HepG2 (cell line): ENCODE results near the gene RNASE13. TPM values are rescaled to one million over a fixed set of nuclear protein-coding genes. Genes with fewer than 3 reads are reported as not detected.

Source experiments
- ATRX ChIP-seq: sonication (generic); formaldehyde crosslinking; IDR thresholded peaks from 2 replicates; pipeline ENCODE4 v1.4.0; 2020; ENCODE audit warnings: missing genetic modification reagents, borderline replicate concordance
- CBX2 ChIP-seq, 2 experiments: fragments of 200-600 bp in 1 of 2; sonication (generic); formaldehyde crosslinking in 1 of 2; IDR thresholded peaks; 2 replicates each; pipeline versions ENCODE4 v1.7.0 to v1.8.1; 2018 to 2022; ENCODE audit warnings: low read depth in 2 of 2, low read length in 1 of 2, mild to moderate bottlenecking in 1 of 2, missing genetic modification reagents in 1 of 2
- FOSL1 ChIP-seq: sonication (generic); formaldehyde crosslinking; IDR thresholded peaks from 2 replicates; pipeline ENCODE4 v1.9.0; 2021; ENCODE audit warnings: missing genetic modification reagents, borderline replicate concordance
- FOXK2 ChIP-seq: fragments of 450-650 bp; IDR thresholded peaks from 2 replicates; pipeline ENCODE4 v1.6.1; 2016
- GRHL1 ChIP-seq: sonication (generic); formaldehyde crosslinking; conservative IDR thresholded peaks from 2 replicates; pipeline ENCODE4 v1.8.0; 2022; ENCODE audit warnings: missing genetic modification reagents
- HBP1 ChIP-seq: IDR thresholded peaks from 2 replicates; pipeline ENCODE4 v1.6.1; 2016; ENCODE audit warnings: low read depth, control low read depth
- HES4 ChIP-seq: sonication (generic); formaldehyde crosslinking; IDR thresholded peaks from 2 replicates; pipeline ENCODE4 v1.9.0; 2021; ENCODE audit warnings: mild to moderate bottlenecking, missing genetic modification reagents, borderline replicate concordance
- MTA3 ChIP-seq: sonication (generic); formaldehyde crosslinking; IDR thresholded peaks from 2 replicates; pipeline ENCODE4 v1.4.0; 2020; ENCODE audit warnings: missing genetic modification reagents
- NPAS2 ChIP-seq: sonication (generic); formaldehyde crosslinking; IDR thresholded peaks from 2 replicates; pipeline ENCODE4 v1.8.0; 2022; ENCODE audit warnings: mild to moderate bottlenecking, missing genetic modification reagents, borderline replicate concordance
- PAWR ChIP-seq: sonication (generic); formaldehyde crosslinking; IDR thresholded peaks from 2 replicates; pipeline ENCODE4 v1.4.0; 2020; ENCODE audit warnings: missing genetic modification reagents, mild to moderate bottlenecking, borderline replicate concordance
- RORA ChIP-seq: sonication (generic); formaldehyde crosslinking; IDR thresholded peaks from 2 replicates; pipeline ENCODE4 v1.5.0; 2020; ENCODE audit warnings: mild to moderate bottlenecking, missing genetic modification reagents, moderate library complexity
- SP140L ChIP-seq: sonication (generic); formaldehyde crosslinking; IDR thresholded peaks from 2 replicates; pipeline ENCODE4 v1.4.0; 2020; ENCODE audit warnings: missing genetic modification reagents, borderline replicate concordance
- SP2 ChIP-seq: sonication (generic); formaldehyde crosslinking; IDR thresholded peaks from 2 replicates; pipeline ENCODE4 v1.5.1; 2020; ENCODE audit warnings: mild to moderate bottlenecking, missing genetic modification reagents
- TFE3 ChIP-seq: IDR thresholded peaks from 2 replicates; pipeline ENCODE4 v1.6.1; 2016
- THAP11 ChIP-seq: IDR thresholded peaks from 2 replicates; pipeline ENCODE4 v1.6.1; 2016; ENCODE audit warnings: missing biosample characterization, missing genetic modification reagents
- TSC22D2 ChIP-seq: sonication (generic); formaldehyde crosslinking; IDR thresholded peaks from 2 replicates; pipeline ENCODE4 v1.5.1; 2020; ENCODE audit warnings: missing genetic modification reagents, mild to moderate bottlenecking, borderline replicate concordance
- ZBTB2 ChIP-seq: sonication (generic); formaldehyde crosslinking; IDR thresholded peaks from 2 replicates; pipeline ENCODE4 v1.8.0; 2022; ENCODE audit warnings: low read depth, missing genetic modification reagents
- ZBTB38 ChIP-seq: sonication (generic); formaldehyde crosslinking; IDR thresholded peaks from 2 replicates; pipeline ENCODE4 v1.5.1; 2020; ENCODE audit warnings: mild to moderate bottlenecking, missing genetic modification reagents
- ZNF224 ChIP-seq: sonication (generic); formaldehyde crosslinking; IDR thresholded peaks from 2 replicates; pipeline ENCODE4 v1.5.0; 2020; ENCODE audit warnings: mild to moderate bottlenecking, missing genetic modification reagents
- ZNF235 ChIP-seq: sonication (generic); formaldehyde crosslinking; IDR thresholded peaks from 2 replicates; pipeline ENCODE4 v1.8.1; 2023; ENCODE audit warnings: mild to moderate bottlenecking, missing genetic modification reagents, borderline replicate concordance
- ZNF510 ChIP-seq: sonication (generic); formaldehyde crosslinking; IDR thresholded peaks from 2 replicates; pipeline ENCODE4 v1.4.0; 2020; ENCODE audit warnings: low read depth, mild to moderate bottlenecking, missing genetic modification reagents
- ZNF547 ChIP-seq: sonication (generic); formaldehyde crosslinking; IDR thresholded peaks from 2 replicates; pipeline ENCODE4 v1.5.1; 2020; ENCODE audit warnings: mild to moderate bottlenecking, missing genetic modification reagents
- polyA plus RNA-seq, 8 experiments: library from polyadenylated mRNA; depleted of rRNA in 3 of 8; stranded (reverse) in 7 of 8; unstranded in 1 of 8; fragments of >200 nt; fragmentation: Illumina TruSeq in 4 of 8; extraction: Trizol in 4 of 8; gene quantifications; 2 replicates each; pipeline versions ENCODE4 v1.2.1 to v1.2.3, GENCODE V29; 2011 to 2016; ENCODE audit warnings: low read depth in 4 of 8, missing spikeins in 1 of 8, mixed read lengths in 1 of 8; ENCODE audit not compliant: insufficient read depth in 1 of 8
- total RNA-seq, 5 experiments: library from RNA; depleted of rRNA; stranded (reverse); fragments of >200 nt; fragmentation: Illumina TruSeq; extraction: Trizol; gene quantifications; 2 replicates each; pipeline ENCODE4 v1.2.3, GENCODE V29; 2016; ENCODE audit warnings: low read depth in 1 of 5

RNASE13 gene
- total and polyA plus RNA-seq, 2 of the 13 experiments (the other 11 are each of a cell fraction or from before 2014, with no cell fraction given), result 1.0 TPM; not detected in 1

DNA sequence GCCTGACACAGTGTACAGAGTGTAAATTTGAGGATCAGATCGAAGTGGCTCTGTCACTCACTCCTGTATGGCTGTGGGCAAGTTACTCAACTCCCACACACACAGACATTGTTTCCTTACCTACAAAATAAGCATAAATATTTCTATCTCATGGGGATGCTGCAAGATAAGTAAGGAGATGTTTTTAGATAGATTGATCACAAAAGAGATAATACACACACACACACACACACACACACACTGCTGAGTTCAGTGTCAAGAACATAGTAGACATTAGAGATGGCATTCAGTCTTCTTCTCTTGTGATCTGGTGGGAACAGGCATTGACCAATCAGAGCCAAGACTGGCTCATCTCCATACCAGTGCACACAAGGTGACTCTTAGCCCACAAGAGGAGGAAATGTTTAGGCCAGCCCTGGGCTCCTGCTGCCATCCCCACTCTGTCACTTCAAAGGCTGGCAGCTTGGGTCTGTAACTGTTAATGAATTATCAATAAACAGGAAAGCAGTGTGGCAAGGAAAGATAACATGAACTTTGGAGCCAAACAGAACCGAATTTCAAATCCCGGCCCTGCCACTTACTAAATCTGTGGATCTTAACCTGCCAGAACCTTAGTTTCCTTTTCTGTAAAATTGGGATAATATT is 19.6 kb upstream of the RNASE13 start (continued):
- no peak for TF ChIP-seq CBX2 (IDR thresholded peaks at IDR 0.05; ENCODE audit: low read depth, low read length)
- TF ChIP-seq CBX2 (CRISPR knock-in tag; IDR thresholded peaks at IDR 0.05; ENCODE audit: low read depth), result no peak
- TF ChIP-seq HES4 (CRISPR knock-in tag), result no peak
- TF ChIP-seq GRHL1, result no peak
- TF ChIP-seq NPAS2 (CRISPR knock-in tag), result no peak
- peak; percentile 72 for TF ChIP-seq TFE3 (CRISPR knock-in tag)
- peak; percentile 63; the same call in 1 of the 2 replicates for TF ChIP-seq ZNF510 (CRISPR knock-in tag)
- TF ChIP-seq ZNF235 (CRISPR knock-in tag), result no peak
- TF ChIP-seq TSC22D2 (CRISPR knock-in tag), result 0 out of 2 replicates have a peak, but pooled peaks have one; percentile 54
- TF ChIP-seq ZBTB38, result peak; percentile 70; the same call in 1 of the 2 replicates
- no peak for TF ChIP-seq HBP1 (CRISPR knock-in tag)
- peak; percentile 23; the same call in 1 of the 2 replicates for TF ChIP-seq ZNF547 (CRISPR knock-in tag)
- TF ChIP-seq RORA (CRISPR knock-in tag), result 0 out of 2 replicates have a peak, but pooled peaks have one; percentile 36
- TF ChIP-seq ZBTB2 (CRISPR knock-in tag), result peak; percentile 64; the same call in 1 of the 2 replicates
- TF ChIP-seq SP2 (CRISPR knock-in tag), result no peak
- no peak for TF ChIP-seq ATRX (CRISPR knock-in tag)
- no peak for TF ChIP-seq PAWR (CRISPR knock-in tag)
- no peak; the same call in 1 of the 2 replicates for TF ChIP-seq SP140L
- TF ChIP-seq THAP11 (CRISPR knock-in tag), result peak; percentile 83
- no peak for TF ChIP-seq FOSL1 (CRISPR knock-in tag)
- TF ChIP-seq MTA3 (CRISPR knock-in tag), result no peak
- peak; percentile 45; the same call in 1 of the 2 replicates for TF ChIP-seq FOXK2
- TF ChIP-seq ZNF224, result no peak
